Neural progenitor cell (in vitro differentiated cells): ENCODE data around the gene SCO2.

Experiments used
- EZH2 ChIP-seq: fragments of 200-600 bp; sonication (generic); IDR thresholded peaks from 2 replicates; pipeline ENCODE4 v1.6.1; 2017; ENCODE audit warnings: antibody characterized with exemption, mild to moderate bottlenecking, moderate library complexity
- TF ChIP-seq, protein P1 (sequence below): fragments of 200-600 bp; sonication (generic); IDR thresholded peaks from 2 replicates; pipeline ENCODE4 v1.5.1; 2017; ENCODE audit warnings: antibody characterized with exemption, mild to moderate bottlenecking

DNA sequence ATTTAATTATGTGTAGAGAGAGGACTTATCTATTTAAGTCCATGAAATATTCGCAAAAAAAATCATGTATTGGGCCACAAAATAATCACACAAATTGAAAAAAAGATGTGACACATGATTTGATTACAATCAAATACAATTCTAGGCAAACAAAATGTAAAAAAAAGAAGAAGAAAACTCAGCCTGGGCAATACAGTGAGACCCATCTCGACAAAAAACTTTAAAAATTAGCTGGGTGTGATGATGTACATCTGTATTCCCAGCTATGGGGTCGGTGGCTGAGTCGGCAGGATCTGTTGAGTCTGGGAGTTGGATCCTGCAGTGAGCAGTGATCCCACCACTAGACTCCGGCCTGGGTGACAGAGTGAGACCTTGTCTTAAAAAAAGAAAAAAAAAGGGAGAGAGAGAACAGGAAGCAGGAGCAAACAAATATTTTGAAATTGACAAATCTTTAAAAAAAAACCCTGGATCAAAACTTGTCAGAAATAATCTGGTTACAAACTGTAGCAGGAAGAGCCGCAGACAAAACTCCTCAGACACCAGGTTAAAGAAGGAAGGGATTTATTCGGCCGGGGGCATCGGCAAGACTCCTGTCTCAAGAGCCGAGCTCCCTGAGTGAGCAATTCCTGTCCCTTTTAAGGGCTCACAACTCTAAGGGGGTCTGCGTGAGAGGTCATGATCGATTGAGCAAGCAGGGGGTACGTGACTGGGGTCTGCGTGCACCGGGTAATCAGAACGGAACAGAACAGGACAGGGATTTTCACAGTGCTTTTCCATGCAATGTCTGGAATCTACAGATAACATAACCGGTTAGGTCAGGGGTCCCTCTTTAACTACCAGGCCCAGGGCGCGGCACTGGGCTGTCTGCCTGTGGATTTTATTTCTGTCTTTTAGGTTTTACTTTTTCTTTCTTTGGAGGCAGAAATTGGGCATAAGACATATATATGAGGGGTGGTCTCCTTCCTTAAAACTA lies 7.7 kb upstream of the SCO2 start:
- TF ChIP-seq, protein P1, sequence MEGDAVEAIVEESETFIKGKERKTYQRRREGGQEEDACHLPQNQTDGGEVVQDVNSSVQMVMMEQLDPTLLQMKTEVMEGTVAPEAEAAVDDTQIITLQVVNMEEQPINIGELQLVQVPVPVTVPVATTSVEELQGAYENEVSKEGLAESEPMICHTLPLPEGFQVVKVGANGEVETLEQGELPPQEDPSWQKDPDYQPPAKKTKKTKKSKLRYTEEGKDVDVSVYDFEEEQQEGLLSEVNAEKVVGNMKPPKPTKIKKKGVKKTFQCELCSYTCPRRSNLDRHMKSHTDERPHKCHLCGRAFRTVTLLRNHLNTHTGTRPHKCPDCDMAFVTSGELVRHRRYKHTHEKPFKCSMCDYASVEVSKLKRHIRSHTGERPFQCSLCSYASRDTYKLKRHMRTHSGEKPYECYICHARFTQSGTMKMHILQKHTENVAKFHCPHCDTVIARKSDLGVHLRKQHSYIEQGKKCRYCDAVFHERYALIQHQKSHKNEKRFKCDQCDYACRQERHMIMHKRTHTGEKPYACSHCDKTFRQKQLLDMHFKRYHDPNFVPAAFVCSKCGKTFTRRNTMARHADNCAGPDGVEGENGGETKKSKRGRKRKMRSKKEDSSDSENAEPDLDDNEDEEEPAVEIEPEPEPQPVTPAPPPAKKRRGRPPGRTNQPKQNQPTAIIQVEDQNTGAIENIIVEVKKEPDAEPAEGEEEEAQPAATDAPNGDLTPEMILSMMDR: no peak
- TF ChIP-seq EZH2: no peak
